ENCODE measurements around the gene PDZD4.

Gene PDZD4

GRCh38 chrX:153805436-153805835 is 24.9 kb downstream of the PDZD4 start:
- no peak for DNase-seq

GRCh38 chrX:153804621-153805020 is 25.7 kb downstream of the PDZD4 start:
- no peak for DNase-seq

GRCh38 chrX:153804100-153804595 is 26.2 kb downstream of the PDZD4 start:
- DNase-seq, result no peak

GRCh38 chrX:153803211-153804099 is 26.9 kb downstream of the PDZD4 start:
- no peak for DNase-seq

- DNase-seq, result no peak
These were observed 27.8 kb downstream of the PDZD4 start for GRCh38 chrX:153802513-153803045.

- no peak for DNase-seq
These were observed 28.7 kb downstream of the PDZD4 start for GRCh38 chrX:153801669-153802068.

- no peak for DNase-seq
These were observed 29.6 kb downstream of the PDZD4 start for GRCh38 chrX:153800746-153801145.

- no peak for DNase-seq
These were observed 30.1 kb downstream of the PDZD4 start for GRCh38 chrX:153800177-153800722.

- no peak for DNase-seq
These were observed 31.0 kb downstream of the PDZD4 start for GRCh38 chrX:153799326-153799725.

GRCh38 chrX:153797415-153798015 is 32.8 kb downstream of the PDZD4 start:
- DNase-seq, result no peak

- no peak for DNase-seq
These were observed 35.2 kb downstream of the PDZD4 start for GRCh38 chrX:153794897-153795816.

GRCh38 chrX:153794018-153794896 is 36.1 kb downstream of the PDZD4 start, which contains the start of the genes IDH3G and SSR4:
Gene IDH3G (minus strand): TSS chrX:153794375. CDS start chrX:153794326, 49 bp downstream.
Gene SSR4 (plus strand): TSS chrX:153794668. CDS start chrX:153794688, 20 bp downstream.
- DNase-seq, result peak; percentile 96

GRCh38 chrX:153793291-153793690 is 37.1 kb downstream of the PDZD4 start:
- DNase-seq, result no peak

- DNase-seq, result no peak
These were observed 38.0 kb downstream of the PDZD4 start for GRCh38 chrX:153792368-153792767.

GRCh38 chrX:153791104-153791852 is 39.1 kb downstream of the PDZD4 start:
- DNase-seq, result no peak

GRCh38 chrX:153789654-153790053 is 40.7 kb downstream of the PDZD4 start:
- no peak for DNase-seq

- DNase-seq, result no peak
These were observed 43.7 kb downstream of the PDZD4 start for GRCh38 chrX:153786669-153787068.

GRCh38 chrX:153784325-153784967 is 45.9 kb downstream of the PDZD4 start:
- DNase-seq, result no peak

GRCh38 chrX:153783378-153784013 is 46.8 kb downstream of the PDZD4 start:
- DNase-seq, result no peak
